NCI-H146 treated with DMSO at 0.1 percent for 48 hours (cell line): ENCODE data around the gene DGCR2.
"Not testable (repeated sequence)": the region's sequence is repeated elsewhere in the genome, so short reads cannot be mapped to it uniquely, and the experiment has no call there.

Experiments used
- DNase-seq: peaks from one replicate; lab custom pipeline; 2025; ENCODE audit not compliant: unreplicated experiment; lab: John Stamatoyannopoulos, UW

DGCR2 gene

DNA sequence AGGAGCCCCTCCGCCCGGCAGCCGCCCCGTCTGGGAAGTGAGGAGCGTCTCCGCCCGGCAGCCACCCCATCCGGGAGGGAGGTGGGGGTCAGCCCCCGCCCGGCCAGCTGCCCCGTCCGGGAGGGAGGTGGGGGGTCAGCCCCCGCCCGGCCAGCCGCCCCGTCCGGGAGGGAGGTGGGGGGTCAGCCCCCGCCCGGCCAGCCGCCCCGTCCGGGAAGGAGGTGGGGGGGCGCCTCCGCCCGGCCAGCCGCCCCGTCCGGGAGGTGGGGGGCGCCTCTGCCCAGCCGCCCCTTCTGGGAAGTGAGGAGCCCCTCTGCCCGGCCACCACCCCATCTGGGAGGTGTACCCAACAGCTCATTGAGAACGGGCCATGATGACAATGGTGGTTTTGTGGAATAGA, 37.6 kb downstream of the DGCR2 start:
- DNase-seq, result not testable (repeated sequence)

DNA sequence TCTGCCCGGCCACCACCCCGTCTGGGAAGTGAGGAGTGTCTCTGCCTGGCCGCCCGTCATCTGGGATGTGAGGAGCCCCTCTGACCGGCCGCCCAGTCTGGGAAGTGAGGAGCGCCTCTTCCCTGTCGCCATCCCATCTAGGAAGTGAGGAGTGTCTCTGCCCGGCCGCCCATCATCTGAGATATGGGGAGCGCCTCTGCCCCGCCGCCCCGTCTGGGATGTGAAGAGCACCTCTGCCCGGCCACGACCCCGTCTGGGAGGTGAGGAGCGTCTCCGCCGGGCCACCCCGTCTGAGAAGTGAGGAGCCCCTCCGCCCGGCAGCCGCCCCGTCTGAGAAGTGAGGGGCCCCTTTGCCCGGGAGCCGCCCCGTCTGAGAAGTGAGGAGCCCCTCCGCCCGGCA, 38.1 kb downstream of the DGCR2 start:
- not testable (repeated sequence) for DNase-seq

DNA sequence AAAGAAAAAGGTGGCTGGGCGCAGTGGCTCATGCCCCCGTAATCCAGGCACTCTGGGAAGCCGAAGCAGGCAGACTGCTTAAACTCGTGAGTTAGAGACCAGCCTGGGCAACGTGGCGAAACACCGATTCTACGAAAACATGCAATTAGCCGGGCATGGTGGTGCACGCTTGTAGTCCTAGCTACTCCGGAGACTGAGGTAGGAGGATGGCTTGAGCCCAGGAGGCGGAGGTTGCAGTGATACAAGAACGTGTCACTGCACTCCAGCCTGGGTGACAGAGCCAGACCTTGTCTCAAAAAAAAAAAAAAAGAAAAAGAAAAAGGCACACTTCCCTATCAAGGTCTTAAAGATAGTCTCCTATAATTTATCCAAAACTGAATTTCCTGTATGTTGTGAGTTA, 39.4 kb downstream of the DGCR2 start:
- no peak for DNase-seq

DNA sequence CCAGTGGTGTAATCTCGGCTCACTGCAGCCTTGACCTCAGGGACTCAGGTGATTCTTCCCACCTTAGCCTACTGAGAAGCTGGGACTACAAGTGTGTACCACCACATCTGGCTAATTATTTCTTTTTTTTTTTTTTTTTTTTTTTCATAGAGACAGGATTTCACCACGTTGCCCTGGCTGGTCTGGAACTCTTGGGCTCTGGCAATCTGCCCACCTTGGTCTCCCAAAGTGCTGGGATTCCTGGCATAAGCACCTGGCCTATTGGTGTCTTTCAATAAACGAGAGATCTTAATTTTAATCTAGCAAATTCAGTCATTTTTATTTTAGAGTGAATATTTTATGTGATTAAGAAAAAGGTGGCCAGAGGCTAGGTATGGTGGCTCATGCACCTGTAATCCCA, 40.1 kb downstream of the DGCR2 start:
- DNase-seq, result no peak

DNA sequence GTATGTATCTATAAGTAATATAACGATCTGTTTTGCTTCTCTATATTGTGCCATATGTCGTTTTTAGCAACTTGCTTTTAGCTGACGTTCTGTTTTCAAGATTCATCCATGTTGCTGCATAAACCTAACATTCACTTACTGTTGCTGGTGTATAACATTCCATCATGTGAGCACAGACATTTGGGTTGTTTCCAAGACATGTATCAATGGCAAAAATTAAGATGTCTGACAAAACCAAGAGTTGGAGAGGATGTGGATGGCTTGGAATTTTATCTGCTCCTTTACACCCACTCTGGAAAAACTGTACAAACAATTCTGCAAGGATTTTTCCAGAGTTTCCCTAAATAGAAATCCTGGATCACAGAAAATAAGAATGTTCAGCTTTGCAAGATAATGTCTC, 40.9 kb downstream of the DGCR2 start:
- no peak for DNase-seq

DNA sequence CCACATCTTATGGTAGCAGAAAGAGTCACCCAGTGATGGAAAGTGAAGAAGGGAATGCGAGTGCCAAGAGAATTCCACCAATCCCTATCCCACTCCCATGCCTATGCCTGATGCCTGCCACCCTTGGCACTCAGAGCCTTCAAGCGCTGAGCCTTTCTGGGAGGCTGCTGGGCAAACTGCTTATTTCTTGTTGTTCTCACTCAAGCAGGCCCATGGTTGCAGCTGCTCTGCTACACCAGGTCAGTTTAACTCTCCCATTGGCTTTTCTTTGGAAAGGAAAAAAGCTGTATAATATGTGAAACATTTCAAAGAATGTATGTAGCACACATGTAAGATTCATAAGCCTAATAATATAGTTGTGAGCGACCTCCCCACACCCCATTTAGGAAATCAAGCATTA, 41.4 kb downstream of the DGCR2 start:
- DNase-seq, result no peak

DNA sequence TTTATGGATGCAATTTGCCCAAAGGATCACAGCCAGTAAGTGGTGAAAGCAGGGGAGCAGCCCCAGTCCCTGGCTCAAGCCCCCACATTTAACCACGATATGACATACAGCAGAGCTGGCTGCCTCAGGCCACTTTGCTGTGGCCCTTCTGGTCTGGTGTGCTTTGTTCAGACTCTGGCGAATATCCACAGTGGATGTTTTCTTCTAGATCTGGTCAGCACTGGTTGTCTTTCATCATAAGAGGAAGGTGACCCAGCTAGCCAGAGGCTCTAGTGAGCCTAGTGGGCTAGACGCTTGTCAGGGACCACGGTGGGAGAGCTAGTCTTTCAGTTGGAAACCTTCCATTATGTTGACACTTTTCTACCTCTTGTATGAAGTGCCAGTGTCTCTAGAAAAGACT, 42.5 kb downstream of the DGCR2 start:
- no peak for DNase-seq

DNA sequence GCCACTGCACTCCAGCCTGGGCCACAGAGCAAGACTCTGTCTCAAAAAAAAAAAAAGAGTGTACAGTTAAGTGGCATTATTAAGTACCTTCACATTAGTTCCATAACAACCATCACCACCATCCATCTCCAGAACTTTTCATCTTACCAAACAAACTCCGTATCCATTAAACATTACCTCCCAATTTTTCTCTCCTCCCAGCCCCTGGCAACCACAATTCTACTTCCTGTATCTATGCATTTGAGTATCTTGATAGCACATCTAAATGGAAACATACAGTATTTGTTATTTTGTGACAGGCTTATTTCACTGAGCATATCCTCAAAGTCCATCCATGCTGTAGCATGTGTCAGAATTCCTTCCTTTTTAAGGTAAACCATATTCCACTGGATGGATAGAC, 46.8 kb downstream of the DGCR2 start:
- no peak for DNase-seq

DNA sequence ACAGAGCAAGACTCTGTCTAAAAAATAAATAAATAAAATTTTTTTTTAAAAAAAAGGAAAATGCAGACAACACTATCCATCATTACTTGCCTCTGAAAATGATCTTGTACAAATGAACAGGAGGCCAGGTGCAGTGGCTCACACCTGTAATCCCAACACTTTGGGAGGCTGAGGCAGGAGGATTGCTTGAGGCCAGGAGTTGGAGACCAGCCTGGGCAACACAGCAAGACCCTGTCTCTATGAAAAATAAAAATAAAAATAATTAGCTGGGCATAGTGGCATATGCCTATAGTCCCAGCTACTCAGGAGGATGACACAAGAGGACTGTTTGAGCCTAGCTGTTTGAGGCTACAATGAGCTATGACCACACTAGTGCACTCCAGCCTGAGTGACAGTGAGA, 49.4 kb downstream of the DGCR2 start:
- not testable (repeated sequence) for DNase-seq

DNA sequence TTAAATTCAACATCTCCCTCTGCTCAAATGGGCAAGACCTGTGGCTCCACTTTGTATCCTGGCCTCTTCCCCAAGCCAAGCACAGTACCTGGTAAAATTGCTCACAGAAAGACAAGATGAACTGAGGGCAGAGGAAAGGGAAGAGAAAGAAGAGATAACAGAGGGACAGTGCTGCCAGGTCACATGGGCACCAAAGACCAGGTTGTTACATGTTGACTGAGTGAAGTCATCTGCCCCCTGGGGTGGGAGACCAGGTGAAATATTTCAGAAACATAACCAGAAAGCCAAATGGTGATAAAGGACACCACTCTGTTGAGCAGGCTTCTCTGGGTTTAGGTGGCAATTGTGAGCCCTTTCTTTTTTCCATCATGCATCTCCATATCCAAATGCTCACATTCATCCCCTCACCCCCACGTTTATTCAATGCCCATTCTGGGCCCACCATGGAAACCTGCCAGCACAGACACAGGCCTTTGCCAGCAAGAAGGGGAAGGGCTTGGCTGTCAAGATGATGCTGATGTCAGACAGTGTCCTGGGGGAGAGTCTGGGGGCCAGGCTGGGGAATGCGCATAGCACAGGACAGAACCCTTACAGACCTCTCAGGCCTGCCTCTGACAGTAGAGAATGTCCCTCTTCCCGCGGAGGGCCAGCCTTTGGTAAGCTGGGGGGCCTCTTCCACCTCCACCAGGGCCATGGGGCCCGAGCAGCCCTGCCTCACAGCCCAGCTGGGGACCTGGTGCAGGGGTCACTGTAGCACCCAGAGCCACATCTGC, 51.6 kb downstream of the DGCR2 start:
- peak; percentile 19 for DNase-seq

DNA sequence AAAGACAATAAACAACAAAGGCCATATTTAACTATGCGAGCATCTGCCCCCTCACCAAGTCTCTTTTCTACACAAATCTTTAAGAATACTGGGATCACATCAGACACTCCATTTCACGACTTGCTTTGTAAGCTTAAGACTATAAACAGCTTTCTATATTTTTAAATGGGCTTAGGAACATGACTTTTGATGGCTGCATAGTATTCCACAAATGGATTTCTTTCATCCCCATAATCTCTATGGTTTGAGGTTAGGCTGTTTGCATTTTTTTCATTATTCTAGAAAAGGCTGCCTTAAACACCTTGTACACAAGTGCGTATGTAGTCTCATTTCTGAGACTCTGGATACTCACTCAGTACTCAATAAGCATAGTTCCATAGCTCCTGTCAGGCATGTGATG, 52.8 kb downstream of the DGCR2 start:
- no peak for DNase-seq

DNA sequence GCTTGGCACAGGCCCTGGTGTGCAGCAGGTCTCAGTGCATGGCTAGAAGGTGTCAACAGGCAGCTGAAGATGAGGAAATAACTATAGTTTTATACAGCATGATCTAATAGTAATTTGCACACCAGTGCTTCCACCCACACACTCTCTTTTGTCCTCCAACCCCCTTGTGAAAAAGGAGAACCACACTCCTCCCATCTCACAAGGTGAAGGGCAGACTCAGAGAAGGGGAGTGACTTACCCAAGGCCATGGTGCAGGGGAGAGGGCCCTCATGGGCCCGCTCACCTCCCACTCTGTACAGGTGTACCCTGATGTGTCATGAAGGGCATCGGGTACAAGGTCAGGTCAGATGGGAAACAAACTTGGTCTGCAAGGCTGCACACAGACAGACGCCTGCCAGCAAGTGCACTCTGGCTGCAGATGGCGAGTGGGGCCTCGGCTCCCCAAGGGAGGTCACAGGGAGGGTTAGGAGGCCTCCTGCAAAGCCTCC, 53.4 kb downstream of the DGCR2 start:
- DNase-seq, result no peak

DNA sequence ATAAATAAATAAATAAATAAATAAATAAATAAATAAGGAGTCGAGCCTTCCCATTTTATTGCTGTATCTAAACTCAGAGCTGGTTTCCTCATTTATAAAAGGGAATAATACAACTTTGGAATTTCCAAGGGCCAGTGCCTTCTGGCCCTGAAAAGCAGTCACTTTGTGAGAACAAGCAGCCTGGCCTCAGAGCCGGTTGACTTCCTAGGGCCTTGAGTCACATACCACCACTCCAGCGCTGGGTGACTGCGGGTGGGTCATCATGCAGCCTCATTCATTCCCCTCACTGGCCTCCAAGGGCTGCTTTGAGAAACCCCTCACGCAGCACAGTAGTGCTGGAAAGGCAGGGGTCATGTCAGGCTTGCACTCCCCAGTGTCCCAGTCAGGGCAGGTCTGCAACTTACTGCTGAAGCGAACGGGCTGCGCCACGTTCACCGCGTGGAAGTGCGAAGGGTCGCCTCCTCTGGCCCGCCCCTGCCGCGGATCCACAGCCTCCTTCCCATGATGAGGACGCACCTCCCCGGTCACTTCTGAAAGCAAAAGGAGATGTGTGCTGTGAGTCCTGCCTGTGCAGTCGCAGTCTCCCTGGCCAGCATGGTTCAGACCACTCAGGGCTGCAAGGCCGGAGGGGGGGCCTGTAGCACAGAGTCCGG, 54.4 kb downstream of the DGCR2 start:
- no peak for DNase-seq

DNA sequence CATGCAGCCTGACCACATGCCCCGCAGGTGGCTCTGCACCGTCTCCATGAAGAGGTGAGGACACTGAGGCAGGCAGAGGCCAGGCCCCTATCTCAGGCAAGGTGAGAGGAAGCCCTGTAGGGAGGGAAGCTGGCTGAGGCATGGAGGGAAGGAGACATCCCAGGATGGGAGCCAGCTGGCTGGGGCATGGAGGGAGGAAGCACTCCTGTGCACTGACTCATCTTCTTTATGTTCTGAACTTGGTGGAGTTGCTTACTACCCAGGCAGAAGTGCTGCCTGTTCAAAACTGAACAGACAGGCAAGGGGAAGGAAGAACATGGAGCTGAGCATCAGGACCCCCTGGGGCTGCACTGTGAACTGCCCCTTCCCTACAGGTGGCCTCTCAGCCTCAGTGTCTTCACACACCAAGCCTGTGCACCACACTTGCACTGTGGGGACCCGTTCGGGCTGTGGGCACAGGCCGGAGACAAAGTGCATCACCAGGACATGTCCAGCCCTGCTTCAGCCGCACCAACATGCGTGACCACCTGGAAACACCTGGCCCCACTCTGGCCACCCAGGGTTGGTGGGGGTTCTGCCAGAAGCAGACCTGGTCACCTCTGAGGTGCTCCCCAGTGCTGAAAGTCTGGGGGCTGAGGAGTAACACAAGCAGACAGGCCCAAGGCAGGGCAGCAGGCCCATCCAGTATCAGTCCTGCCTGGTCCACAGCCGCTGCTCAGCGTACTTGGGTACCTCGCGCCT, 55.5 kb downstream of the DGCR2 start:
- DNase-seq, result no peak

DNA sequence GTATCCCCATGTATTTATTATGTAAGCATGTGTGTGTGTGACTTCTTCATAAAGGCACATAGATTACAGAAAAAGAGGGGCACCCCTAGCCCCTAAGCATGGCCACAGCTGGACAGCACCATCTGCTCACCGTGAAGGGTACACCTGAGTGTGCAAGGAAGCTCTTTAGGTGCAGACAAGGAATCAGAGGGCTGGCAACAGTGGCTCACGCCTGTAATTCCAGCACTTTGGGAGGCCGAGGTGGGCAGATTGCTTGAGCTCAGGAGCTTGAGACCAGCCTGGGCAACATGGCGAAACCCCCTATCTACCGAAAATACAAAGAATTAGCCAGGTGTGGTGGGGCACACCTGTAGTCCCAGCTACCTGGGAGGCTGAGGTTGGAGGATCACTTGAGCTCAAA, 56.3 kb downstream of the DGCR2 start:
- DNase-seq, result no peak

DNA sequence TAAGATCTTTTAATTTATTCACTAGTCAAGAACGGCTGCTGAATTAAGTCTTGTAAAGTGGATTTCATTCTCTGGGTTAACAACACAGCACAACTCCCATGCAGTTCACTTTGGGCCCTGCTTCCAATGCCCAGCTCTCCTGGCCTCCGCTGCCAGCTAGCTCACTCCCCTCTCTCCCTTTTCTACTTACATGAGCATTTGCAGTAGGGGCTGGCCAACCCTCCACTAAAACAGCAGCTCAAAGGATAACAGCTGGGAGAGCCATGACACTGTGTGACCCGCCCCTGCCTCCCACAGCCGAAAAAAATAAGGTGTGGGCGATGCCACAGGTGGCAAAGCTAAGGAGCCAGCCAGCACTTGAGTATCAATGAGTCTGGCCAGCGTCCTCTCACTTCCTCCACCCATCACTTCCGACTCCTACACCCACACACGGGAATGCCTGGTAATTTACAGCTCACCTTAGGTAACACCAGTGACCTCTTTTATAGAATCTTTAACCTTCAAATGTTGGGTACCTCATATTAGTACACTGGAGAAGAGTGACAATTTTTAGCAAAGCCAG, 56.8 kb downstream of the DGCR2 start:
- DNase-seq, result no peak

DNA sequence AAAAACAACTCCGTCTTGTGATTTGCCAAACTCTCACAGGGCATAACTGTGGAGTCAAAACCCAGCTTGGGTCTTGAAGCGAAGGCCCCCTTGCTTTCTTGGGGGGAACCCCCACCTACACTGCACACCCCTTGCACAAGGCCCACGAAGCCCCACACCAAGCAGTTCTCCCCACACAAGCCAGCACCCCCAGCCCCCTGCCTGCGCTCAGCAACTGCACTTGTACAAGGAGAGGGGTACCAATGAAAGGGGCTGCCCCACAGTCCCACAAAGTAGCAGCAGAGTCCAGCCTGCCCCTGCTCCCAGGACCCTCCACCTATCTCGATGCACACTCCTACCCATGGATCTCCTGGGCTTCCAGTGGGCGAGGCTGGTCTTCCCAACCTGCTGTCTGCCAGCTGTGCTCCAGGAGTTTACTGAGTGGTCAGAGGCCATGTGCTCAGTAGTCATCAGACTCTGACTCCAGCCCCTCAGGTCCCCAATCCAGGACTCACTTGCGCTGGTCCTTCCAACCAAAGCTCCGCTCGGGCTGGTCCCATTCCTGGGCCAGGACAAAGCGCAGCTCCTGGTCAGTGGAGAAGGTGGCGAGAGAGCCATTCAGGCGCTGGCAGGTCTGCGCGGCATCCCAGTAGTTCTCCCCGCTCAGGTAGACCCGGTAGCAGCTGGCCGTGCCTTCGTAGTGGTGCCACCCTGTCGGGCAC, 57.7 kb downstream of the DGCR2 start:
- DNase-seq, result no peak

DNA sequence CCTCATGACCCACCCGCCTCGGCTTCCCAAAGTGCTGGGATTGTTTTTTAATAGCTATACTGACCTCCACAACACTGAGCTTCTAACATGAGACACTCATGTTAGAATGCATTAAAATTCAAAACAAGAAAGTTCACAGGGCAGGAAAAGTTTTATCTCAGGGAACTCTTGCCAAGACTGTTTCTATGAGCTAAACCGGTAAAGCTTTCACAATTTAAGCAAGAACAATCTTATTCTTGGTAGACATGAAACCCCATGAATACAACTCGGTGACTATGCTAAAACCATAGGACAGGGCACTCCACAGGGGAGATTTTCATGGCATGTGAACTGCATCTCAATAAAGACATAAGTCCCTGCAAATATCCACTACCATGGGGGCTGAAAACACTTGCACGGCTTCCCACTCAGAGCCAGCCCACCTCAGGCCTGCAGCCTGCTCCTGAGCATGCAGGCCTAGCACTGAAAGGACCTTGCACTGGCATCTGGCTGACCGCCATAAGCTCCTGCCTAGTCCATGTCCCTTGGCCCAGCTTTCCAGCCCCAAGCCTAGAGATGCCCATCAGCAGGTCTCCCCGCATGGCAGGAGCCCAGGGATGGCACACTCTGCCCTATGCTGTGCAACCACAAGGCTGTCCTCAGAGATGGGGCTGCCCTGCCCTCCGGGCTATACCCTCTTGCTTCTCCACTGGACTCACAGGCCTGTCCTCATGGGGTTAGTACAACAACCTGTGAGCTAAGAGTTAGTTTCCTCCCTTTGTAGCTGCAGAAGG, 58.4 kb downstream of the DGCR2 start:
- no peak for DNase-seq

DNA sequence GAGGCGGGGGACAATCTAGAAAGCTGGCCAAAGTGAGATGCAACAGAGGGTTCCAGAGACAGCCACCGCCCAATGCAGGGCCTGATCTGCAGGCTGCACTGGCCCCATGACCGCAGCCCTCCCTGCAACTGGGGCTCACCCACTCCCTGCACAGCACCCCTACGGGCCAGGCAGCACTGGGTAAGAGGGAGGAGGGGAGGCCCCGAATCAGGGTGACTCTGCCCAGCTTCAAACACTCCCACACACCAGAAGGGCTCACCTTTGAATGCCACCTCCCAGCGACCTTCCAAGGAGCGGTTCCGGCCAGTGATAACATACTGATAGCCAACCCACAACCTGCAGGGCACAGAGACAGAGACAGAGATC, 59.3 kb downstream of the DGCR2 start:
- no peak for DNase-seq

DNA sequence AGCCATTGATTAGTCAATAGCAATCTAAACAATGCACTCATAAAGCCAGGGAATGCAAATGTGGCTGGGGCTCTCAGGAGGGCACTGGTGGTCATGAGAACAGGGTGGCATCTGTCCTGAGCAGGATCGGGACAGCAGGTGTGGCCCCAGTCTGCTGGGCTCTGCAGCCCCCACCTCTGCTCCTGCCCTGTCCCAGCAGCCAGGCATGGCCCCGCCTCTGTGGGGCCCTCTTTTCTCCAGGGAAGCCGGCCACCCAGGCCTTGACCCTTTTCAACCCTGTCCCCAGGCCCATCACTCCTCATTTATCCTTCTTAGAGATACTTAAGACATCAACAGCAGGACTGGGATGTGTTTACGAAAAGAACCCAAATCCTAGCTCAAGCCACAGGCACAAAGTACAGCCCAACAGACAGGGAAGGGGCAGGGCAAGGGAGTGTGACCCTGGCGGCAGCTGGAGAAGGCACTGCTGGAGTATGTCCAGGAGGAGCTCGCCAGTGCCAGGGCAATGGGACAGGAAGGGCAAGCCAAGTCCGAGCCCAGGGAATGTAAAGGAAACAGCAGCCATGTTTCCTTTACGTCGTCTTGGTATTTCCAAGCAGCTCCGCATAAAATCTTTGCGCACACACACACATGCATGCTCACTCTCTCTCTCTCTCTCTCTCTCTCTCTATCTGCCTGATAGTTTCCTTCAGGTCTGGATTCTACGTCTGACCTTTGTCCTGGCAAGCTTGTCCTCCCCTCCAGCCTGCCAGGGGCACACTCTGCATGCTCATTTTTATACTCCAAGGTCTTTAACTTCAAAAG, 59.9 kb downstream of the DGCR2 start:
- DNase-seq, result no peak
